GM12878 (cell line): ENCODE data around the gene AFAP1L2. TPM values are rescaled to one million over a fixed set of nuclear protein-coding genes. Genes with fewer than 3 reads are reported as not detected.

Source experiments
- ATAC-seq: fragments of 200-7000 bp; cut with Tn5 transposase; 3 replicates; pipeline ENCODE4 v1.9.1; 2020; ENCODE audit warnings: mild to moderate bottlenecking, moderate library complexity
- BruUV-seq: library from RNA; stranded (reverse); fragments of 400-500 nt; replicated peaks from 2 replicates; lab custom pipeline; 2021; lab: Mats Ljungman, UMichigan
- CTCF ChIA-PET: fragments of 300-600 bp; sonication (Branson Sonifier 250); formaldehyde crosslinking; extraction: SDS; loops from one replicate; lab custom pipeline; 2021; ENCODE audit warnings: inconsistent platforms; lab: Yijun Ruan, JAX
- POLR2A ChIA-PET: fragments of 350-600 bp; formaldehyde crosslinking; extraction: SDS; loops from one replicate; lab custom pipeline; 2021; ENCODE audit warnings: inconsistent platforms; lab: Charles Lee
- RAD21 ChIA-PET: fragments of 300-600 bp; sonication (Branson Sonifier 250); formaldehyde crosslinking; loops from one replicate; lab custom pipeline; 2023; ENCODE audit warnings: antibody characterized with exemption; ENCODE audit not compliant: unreplicated experiment; lab: Charles Lee
- SMC1A ChIA-PET: fragments of 300-600 bp; sonication (Branson Sonifier 250); formaldehyde crosslinking; loops from one replicate; lab custom pipeline; 2023; ENCODE audit not compliant: unreplicated experiment, uncharacterized antibody; lab: Charles Lee
- DNase-seq: peaks from one replicate; pipeline ENCODE4 v3.0.0-alpha.2; 2011; ENCODE audit warnings: low read depth, low spot score
- FAIRE-seq: peaks from 3 replicates; lab custom pipeline; 2011; peaks lifted over from hg19 to GRCh38; lab: Jason Lieb, UNC
- H2AFZ ChIP-seq: 2 replicates; pipeline ENCODE4 v1.6.0; 2011; ENCODE audit warnings: low read depth, low read length, control low read depth; ENCODE audit not compliant: control insufficient read depth
- H3K27ac ChIP-seq: 2 replicates; pipeline ENCODE4 v1.5.1; 2011; ENCODE audit warnings: control low read depth; ENCODE audit not compliant: control insufficient read depth, insufficient read depth
- H3K27me3 ChIP-seq, 2 experiments: replicated peaks in 1 of 2; 2 replicates each; pipeline versions ENCODE4 v1.6.0 to v1.6.1; 2011; ENCODE audit warnings: low read length in 1 of 2; ENCODE audit not compliant: control insufficient read depth in 2 of 2, insufficient read depth in 2 of 2
- H3K36me3 ChIP-seq, 2 experiments: 2 replicates each; pipeline ENCODE4 v1.5.1; 2011; ENCODE audit warnings: low read length in 1 of 2; ENCODE audit not compliant: control insufficient read depth in 2 of 2, insufficient read depth in 2 of 2
- H3K4me1 ChIP-seq: 2 replicates; pipeline ENCODE4 v1.6.1; 2011; ENCODE audit warnings: mild to moderate bottlenecking, low read length, moderate library complexity, mixed read lengths; ENCODE audit not compliant: control insufficient read depth, insufficient read depth
- H3K4me2 ChIP-seq: 2 replicates; pipeline ENCODE4 v1.6.0; 2011; ENCODE audit warnings: control low read depth; ENCODE audit not compliant: control insufficient read depth, insufficient read depth
- H3K4me3 ChIP-seq: fragments of 200-600 bp; sonication (generic); 2 replicates; pipeline ENCODE4 v1.5.1; 2016
- H3K79me2 ChIP-seq: 2 replicates; pipeline ENCODE4 v1.6.0; 2011; ENCODE audit warnings: low read length; ENCODE audit not compliant: control insufficient read depth, insufficient read depth
- H3K9ac ChIP-seq: 2 replicates; pipeline ENCODE4 v1.8.0; 2011; ENCODE audit warnings: low read length, control low read depth, mixed read lengths; ENCODE audit not compliant: control insufficient read depth, insufficient read depth
- H3K9me3 ChIP-seq: replicated peaks from 3 replicates; pipeline ENCODE4 v1.5.1; 2011; ENCODE audit warnings: mild to moderate bottlenecking, low read length; ENCODE audit not compliant: control insufficient read depth, insufficient read depth
- H4K20me1 ChIP-seq: 2 replicates; pipeline ENCODE4 v1.6.0; 2011; ENCODE audit not compliant: control insufficient read depth, insufficient read depth
- BHLHE40 ChIP-seq, 2 experiments: fragments of 450-650 bp in 1 of 2; IDR thresholded peaks; 2 replicates each; pipeline ENCODE4 v1.6.1; 2011 to 2017; ENCODE audit warnings: low read depth in 2 of 2, borderline replicate concordance in 1 of 2, improper control_type of control experiment in 1 of 2, low read length in 1 of 2, mild to moderate bottlenecking in 1 of 2
- CHD2 ChIP-seq: IDR thresholded peaks from 2 replicates; pipeline ENCODE4 v1.6.1; 2011; ENCODE audit warnings: low read depth, low read length, improper control_type of control experiment, borderline replicate concordance
- ESRRA ChIP-seq: IDR thresholded peaks from 2 replicates; pipeline ENCODE4 v1.6.1; 2012; ENCODE audit warnings: mild to moderate bottlenecking, low read length, improper control_type of control experiment
- HCFC1 ChIP-seq: fragments of 150-350 bp; IDR thresholded peaks from 2 replicates; pipeline ENCODE4 v1.6.1; 2014; ENCODE audit warnings: low read length
- MEF2B ChIP-seq: fragments of 450-650 bp; IDR thresholded peaks from 2 replicates; pipeline ENCODE4 v1.6.1; 2018; ENCODE audit warnings: mild to moderate bottlenecking, moderate library complexity; ENCODE audit not compliant: partially characterized antibody, poor library complexity, severe bottlenecking
- NFYB ChIP-seq: IDR thresholded peaks from 2 replicates; pipeline ENCODE4 v1.6.1; 2011; ENCODE audit warnings: low read depth, mild to moderate bottlenecking, low read length, improper control_type of control experiment, moderate library complexity; ENCODE audit not compliant: insufficient read depth
- RFX5 ChIP-seq: IDR thresholded peaks from 2 replicates; pipeline ENCODE4 v1.6.1; 2011; ENCODE audit warnings: low read depth, low read length, improper control_type of control experiment
- SUPT20H ChIP-seq: IDR thresholded peaks from 2 replicates; pipeline ENCODE4 v1.6.1; 2011; ENCODE audit warnings: low read depth, mild to moderate bottlenecking, low read length, moderate library complexity, borderline replicate concordance; ENCODE audit not compliant: control insufficient read depth
- ZNF24 ChIP-seq: fragments of 450-650 bp; IDR thresholded peaks from 2 replicates; pipeline ENCODE4 v1.6.1; 2017; ENCODE audit warnings: antibody characterized with exemption, mild to moderate bottlenecking
- ZNF622 ChIP-seq: fragments of 450-650 bp; IDR thresholded peaks from 2 replicates; pipeline ENCODE4 v1.6.1; 2017; ENCODE audit warnings: mild to moderate bottlenecking, inconsistent platforms
- WGBS: methylation state at CpG from one replicate; pipeline ENCODE4 v1.1.6; 2016; ENCODE audit warnings: low lambda C conversion rate; ENCODE audit not compliant: insufficient replicate concordance, insufficient coverage; ENCODE audit errors: missing lambda C conversion rate; 5-methylcytosine and 5-hydroxymethylcytosine counted together
- in situ Hi-C: fragments of 300-500 bp; cut with MboI; formaldehyde crosslinking; loops from 9 replicates; pipeline ENCODE4 v1.14.3; 2018; ENCODE audit warnings: mixed read lengths
- intact Hi-C: fragments of 100-400 bp; cut with micrococcal nuclease; formaldehyde crosslinking; loops from one replicate; pipeline ENCODE4 v1.14.2; 2022; ENCODE audit not compliant: unreplicated experiment
- polyA plus RNA-seq, 11 experiments: library from polyadenylated mRNA; depleted of rRNA in 4 of 11; unstranded in 6 of 11; stranded (reverse) in 5 of 11; fragments of >200 nt; fragmentation: Nextera tagmentation in 4 of 11; fragmentation: Illumina TruSeq in 1 of 11; extraction: Ambion mirVana in 4 of 11; extraction: Trizol in 1 of 11; gene quantifications; 1 replicate in 1 of 11; 2 replicates in 10 of 11; pipeline versions ENCODE4 v1.2.1 to v1.2.3, GENCODE V29; 2011 to 2016; ENCODE audit warnings: inconsistent platforms in 2 of 11, missing spikeins in 2 of 11, low read depth in 1 of 11
- total RNA-seq, 4 experiments: library from RNA; depleted of rRNA in 3 of 4; stranded (reverse); fragments of >200 nt in 3 of 4; fragmentation: Illumina TruSeq in 1 of 4; extraction: Trizol in 1 of 4; gene quantifications; 2 replicates each; pipeline versions ENCODE4 v1.2.1 to v1.2.3, GENCODE V29; 2013 to 2021
- TF ChIP-seq, protein P1 (sequence below), 3 experiments: IDR thresholded peaks in 2 of 3; conservative IDR thresholded peaks in 1 of 3; 2 replicates each; pipeline ENCODE4 v1.5.1; 2011; ENCODE audit warnings: low read depth in 3 of 3, low read length in 3 of 3, mild to moderate bottlenecking in 3 of 3, control low read depth in 2 of 3, moderate library complexity in 2 of 3, inconsistent platforms in 1 of 3, mixed read lengths in 1 of 3; ENCODE audit not compliant: control insufficient read depth in 2 of 3, insufficient read depth in 1 of 3; ENCODE audit errors: extremely low read depth in 1 of 3
- TF ChIP-seq, protein P2 (sequence below): fragments of 450-650 bp; IDR thresholded peaks from 2 replicates; pipeline ENCODE4 v1.6.1; 2017; ENCODE audit warnings: low read depth, mild to moderate bottlenecking, moderate library complexity
- TF ChIP-seq, protein P3 (sequence below): fragments of 450-650 bp; IDR thresholded peaks from 2 replicates; pipeline ENCODE4 v1.6.1; 2016; ENCODE audit warnings: mild to moderate bottlenecking, moderate library complexity, borderline replicate concordance
- TF ChIP-seq, protein P4 (sequence below): IDR thresholded peaks from 2 replicates; pipeline ENCODE4 v1.6.1; 2011; ENCODE audit warnings: low read depth, low read length, improper control_type of control experiment, borderline replicate concordance

The AFAP1L2 gene
- total and polyA plus RNA-seq, 10 of the 15 experiments (the other 5 are each of a cell fraction or from before 2014, with no cell fraction given), result 0.03 to 4.0 (median 0.34) TPM

DNA sequence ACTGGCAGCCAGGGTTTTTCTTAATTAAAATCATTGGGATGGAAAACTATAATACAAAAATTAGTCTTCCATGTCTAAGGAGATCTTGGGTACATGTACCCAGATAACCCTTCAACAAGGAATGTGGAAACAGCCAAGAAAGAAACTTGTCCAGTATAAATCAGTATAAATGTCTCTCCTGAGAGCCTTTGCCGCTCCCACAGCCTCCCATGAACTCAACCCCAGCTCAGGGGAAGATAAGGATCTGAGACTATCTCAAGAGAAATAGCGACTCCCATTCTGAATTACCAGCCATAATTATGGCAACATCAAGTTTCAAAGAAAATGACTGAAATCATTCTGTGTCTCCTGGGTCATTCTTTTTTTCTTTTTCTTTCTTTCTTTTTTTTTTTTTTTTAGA lies 32.6 kb upstream of the AFAP1L2 start:
- intact Hi-C loops (loop anchor here (1.0 kb wide), 1 partner anchor 133 kb away; no protein-coding TSS in a partner anchor), in situ Hi-C loops (loop anchor here (25.0 kb wide), 2 partner anchors 100 to 250 kb away; partner anchors contain the start of gene TDRD1)
- no TSS peak for BruUV-seq

More for the DNA sequence above, 32.6 kb upstream of the AFAP1L2 start:
- no peaks in the 10 kb centered on the region for H3K4me1 ChIP-seq
- TF ChIP-seq ZNF24, result no peak
- TF ChIP-seq, protein P1, sequence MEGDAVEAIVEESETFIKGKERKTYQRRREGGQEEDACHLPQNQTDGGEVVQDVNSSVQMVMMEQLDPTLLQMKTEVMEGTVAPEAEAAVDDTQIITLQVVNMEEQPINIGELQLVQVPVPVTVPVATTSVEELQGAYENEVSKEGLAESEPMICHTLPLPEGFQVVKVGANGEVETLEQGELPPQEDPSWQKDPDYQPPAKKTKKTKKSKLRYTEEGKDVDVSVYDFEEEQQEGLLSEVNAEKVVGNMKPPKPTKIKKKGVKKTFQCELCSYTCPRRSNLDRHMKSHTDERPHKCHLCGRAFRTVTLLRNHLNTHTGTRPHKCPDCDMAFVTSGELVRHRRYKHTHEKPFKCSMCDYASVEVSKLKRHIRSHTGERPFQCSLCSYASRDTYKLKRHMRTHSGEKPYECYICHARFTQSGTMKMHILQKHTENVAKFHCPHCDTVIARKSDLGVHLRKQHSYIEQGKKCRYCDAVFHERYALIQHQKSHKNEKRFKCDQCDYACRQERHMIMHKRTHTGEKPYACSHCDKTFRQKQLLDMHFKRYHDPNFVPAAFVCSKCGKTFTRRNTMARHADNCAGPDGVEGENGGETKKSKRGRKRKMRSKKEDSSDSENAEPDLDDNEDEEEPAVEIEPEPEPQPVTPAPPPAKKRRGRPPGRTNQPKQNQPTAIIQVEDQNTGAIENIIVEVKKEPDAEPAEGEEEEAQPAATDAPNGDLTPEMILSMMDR (IDR thresholded peaks at IDR 0.05 in 2 of 3, conservative IDR thresholded peaks at IDR 0.05 in 1 of 3; ENCODE audit: control insufficient read depth in 2 of 3, extremely low read depth in 1 of 3, insufficient read depth in 1 of 3, low read depth in 3 of 3, low read length in 3 of 3), result no peak
- TF ChIP-seq, protein P2, sequence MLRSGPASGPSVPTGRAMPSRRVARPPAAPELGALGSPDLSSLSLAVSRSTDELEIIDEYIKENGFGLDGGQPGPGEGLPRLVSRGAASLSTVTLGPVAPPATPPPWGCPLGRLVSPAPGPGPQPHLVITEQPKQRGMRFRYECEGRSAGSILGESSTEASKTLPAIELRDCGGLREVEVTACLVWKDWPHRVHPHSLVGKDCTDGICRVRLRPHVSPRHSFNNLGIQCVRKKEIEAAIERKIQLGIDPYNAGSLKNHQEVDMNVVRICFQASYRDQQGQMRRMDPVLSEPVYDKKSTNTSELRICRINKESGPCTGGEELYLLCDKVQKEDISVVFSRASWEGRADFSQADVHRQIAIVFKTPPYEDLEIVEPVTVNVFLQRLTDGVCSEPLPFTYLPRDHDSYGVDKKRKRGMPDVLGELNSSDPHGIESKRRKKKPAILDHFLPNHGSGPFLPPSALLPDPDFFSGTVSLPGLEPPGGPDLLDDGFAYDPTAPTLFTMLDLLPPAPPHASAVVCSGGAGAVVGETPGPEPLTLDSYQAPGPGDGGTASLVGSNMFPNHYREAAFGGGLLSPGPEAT, result no peak
- TF ChIP-seq BHLHE40 (IDR thresholded peaks at IDR 0.05; ENCODE audit: borderline replicate concordance in 1 of 2, low read depth in 2 of 2, low read length in 1 of 2), result no peak
- TF ChIP-seq SUPT20H, result no peak
- no peak for TF ChIP-seq ESRRA
- TF ChIP-seq ZNF622, result no peak
- no peak for TF ChIP-seq HCFC1
- no peak for TF ChIP-seq MEF2B
- TF ChIP-seq, protein P3, sequence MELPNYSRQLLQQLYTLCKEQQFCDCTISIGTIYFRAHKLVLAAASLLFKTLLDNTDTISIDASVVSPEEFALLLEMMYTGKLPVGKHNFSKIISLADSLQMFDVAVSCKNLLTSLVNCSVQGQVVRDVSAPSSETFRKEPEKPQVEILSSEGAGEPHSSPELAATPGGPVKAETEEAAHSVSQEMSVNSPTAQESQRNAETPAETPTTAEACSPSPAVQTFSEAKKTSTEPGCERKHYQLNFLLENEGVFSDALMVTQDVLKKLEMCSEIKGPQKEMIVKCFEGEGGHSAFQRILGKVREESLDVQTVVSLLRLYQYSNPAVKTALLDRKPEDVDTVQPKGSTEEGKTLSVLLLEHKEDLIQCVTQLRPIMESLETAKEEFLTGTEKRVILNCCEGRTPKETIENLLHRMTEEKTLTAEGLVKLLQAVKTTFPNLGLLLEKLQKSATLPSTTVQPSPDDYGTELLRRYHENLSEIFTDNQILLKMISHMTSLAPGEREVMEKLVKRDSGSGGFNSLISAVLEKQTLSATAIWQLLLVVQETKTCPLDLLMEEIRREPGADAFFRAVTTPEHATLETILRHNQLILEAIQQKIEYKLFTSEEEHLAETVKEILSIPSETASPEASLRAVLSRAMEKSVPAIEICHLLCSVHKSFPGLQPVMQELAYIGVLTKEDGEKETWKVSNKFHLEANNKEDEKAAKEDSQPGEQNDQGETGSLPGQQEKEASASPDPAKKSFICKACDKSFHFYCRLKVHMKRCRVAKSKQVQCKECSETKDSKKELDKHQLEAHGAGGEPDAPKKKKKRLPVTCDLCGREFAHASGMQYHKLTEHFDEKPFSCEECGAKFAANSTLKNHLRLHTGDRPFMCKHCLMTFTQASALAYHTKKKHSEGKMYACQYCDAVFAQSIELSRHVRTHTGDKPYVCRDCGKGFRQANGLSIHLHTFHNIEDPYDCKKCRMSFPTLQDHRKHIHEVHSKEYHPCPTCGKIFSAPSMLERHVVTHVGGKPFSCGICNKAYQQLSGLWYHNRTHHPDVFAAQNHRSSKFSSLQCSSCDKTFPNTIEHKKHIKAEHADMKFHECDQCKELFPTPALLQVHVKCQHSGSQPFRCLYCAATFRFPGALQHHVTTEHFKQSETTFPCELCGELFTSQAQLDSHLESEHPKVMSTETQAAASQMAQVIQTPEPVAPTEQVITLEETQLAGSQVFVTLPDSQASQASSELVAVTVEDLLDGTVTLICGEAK, result no peak
- no peak for TF ChIP-seq RFX5
- TF ChIP-seq, protein P4, sequence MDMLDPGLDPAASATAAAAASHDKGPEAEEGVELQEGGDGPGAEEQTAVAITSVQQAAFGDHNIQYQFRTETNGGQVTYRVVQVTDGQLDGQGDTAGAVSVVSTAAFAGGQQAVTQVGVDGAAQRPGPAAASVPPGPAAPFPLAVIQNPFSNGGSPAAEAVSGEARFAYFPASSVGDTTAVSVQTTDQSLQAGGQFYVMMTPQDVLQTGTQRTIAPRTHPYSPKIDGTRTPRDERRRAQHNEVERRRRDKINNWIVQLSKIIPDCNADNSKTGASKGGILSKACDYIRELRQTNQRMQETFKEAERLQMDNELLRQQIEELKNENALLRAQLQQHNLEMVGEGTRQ, result no peak
- TF ChIP-seq CHD2, result no peak
- no peak for TF ChIP-seq NFYB
- no peak overlapping the region for H3K9ac ChIP-seq
- H3K79me2 ChIP-seq, result no peaks in the 10 kb centered on the region
- no peak overlapping the region for H3K4me2 ChIP-seq
- ATAC-seq (no peak), DNase-seq (no peak), FAIRE-seq (no peak)
- SMC1A ChIA-PET, result no interaction called here
- CTCF ChIA-PET, result interaction anchor here (0.5 to 7.9 kb wide), 4 partner anchors 9 to 637 kb away, joined by 3 to 58 read pairs (median 4); no protein-coding TSS in a partner anchor
- H2AFZ ChIP-seq, result no peak overlapping the region
- POLR2A ChIA-PET, result interaction anchor here (0.6 kb wide), 1 partner anchor 88 kb away, joined by 3 read pairs; no protein-coding TSS in a partner anchor
- H3K36me3 ChIP-seq, result no peaks in the 10 kb centered on the region
- no peaks in the 10 kb centered on the region; a peak in 1 of 4 replicates for H3K27me3 ChIP-seq
- RAD21 ChIA-PET, result interaction anchor here (0.6 to 3.5 kb wide), 2 partner anchors 18 to 133 kb away, joined by 4 to 18 read pairs; no protein-coding TSS in a partner anchor
- H3K27ac ChIP-seq, result no peak overlapping the region
- WGBS, result 94% methylated on average over 2 of the region's 2 CpGs
- H3K4me3 ChIP-seq, result no peak overlapping the region
- H4K20me1 ChIP-seq, result no peaks in the 10 kb centered on the region
- no peaks in the 10 kb centered on the region for H3K9me3 ChIP-seq
